ENCODE data around the gene PLAAT5.

GRCh38 chr11:63520606-63521170 lies 29.7 kb upstream of the PLAAT5 start:
- no peak for TF ChIP-seq RAD21 (IDR thresholded peaks at IDR 0.05 in 1 of 2, conservative IDR thresholded peaks at IDR 0.05 in 1 of 2; ENCODE audit: low read depth in 2 of 2, low read length in 2 of 2)
- TF ChIP-seq ATF3 (IDR thresholded peaks at IDR 0.05; ENCODE audit: insufficient read depth, low read depth, low read length) = no peak
- TF ChIP-seq, protein P1, sequence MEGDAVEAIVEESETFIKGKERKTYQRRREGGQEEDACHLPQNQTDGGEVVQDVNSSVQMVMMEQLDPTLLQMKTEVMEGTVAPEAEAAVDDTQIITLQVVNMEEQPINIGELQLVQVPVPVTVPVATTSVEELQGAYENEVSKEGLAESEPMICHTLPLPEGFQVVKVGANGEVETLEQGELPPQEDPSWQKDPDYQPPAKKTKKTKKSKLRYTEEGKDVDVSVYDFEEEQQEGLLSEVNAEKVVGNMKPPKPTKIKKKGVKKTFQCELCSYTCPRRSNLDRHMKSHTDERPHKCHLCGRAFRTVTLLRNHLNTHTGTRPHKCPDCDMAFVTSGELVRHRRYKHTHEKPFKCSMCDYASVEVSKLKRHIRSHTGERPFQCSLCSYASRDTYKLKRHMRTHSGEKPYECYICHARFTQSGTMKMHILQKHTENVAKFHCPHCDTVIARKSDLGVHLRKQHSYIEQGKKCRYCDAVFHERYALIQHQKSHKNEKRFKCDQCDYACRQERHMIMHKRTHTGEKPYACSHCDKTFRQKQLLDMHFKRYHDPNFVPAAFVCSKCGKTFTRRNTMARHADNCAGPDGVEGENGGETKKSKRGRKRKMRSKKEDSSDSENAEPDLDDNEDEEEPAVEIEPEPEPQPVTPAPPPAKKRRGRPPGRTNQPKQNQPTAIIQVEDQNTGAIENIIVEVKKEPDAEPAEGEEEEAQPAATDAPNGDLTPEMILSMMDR (IDR thresholded peaks at IDR 0.05; ENCODE audit: control extremely low read depth in 1 of 3, insufficient read depth in 1 of 3, low read depth in 1 of 3, low read length in 3 of 3) = no peak
- TF ChIP-seq CBX5 (IDR thresholded peaks at IDR 0.05; ENCODE audit: low read depth, low read length) = no peak
- no peak for TF ChIP-seq SUZ12 (IDR thresholded peaks at IDR 0.05; ENCODE audit: low read length)
- no peak for TF ChIP-seq POLR2A (IDR thresholded peaks at IDR 0.05; ENCODE audit: control extremely low read depth in 1 of 2, low read depth in 2 of 2, low read length in 2 of 2)
- no peak for TF ChIP-seq SIN3A (conservative IDR thresholded peaks at IDR 0.05 in 1 of 2, IDR thresholded peaks at IDR 0.05 in 1 of 2; ENCODE audit: low read depth in 1 of 2, low read length in 2 of 2)
- no peak for TF ChIP-seq HDAC6 (IDR thresholded peaks at IDR 0.05; ENCODE audit: low read depth, low read length)
- no peak for TF ChIP-seq ATF2 (IDR thresholded peaks at IDR 0.05; ENCODE audit: low read length)
- no peak for TF ChIP-seq EGR1 (IDR thresholded peaks at IDR 0.05; ENCODE audit: borderline replicate concordance, low read depth, low read length)
- no peak for TF ChIP-seq BRCA1 (IDR thresholded peaks at IDR 0.05; ENCODE audit: low read depth, low read length)
- TF ChIP-seq EZH2 (IDR thresholded peaks at IDR 0.05; ENCODE audit: low read depth, low read length, severe bottlenecking) = no peak
- TF ChIP-seq CBX8 (IDR thresholded peaks at IDR 0.05; ENCODE audit: borderline replicate concordance, low read depth, low read length) = no peak
- TF ChIP-seq EP300 (IDR thresholded peaks at IDR 0.05; ENCODE audit: borderline replicate concordance in 1 of 2, low read depth in 2 of 2, low read length in 2 of 2) = no peak
